AG09319 (cell line): ENCODE results near the gene DDB1.

Source experiments
- DNase-seq: peaks from one replicate; pipeline ENCODE4 v3.0.0-alpha.2; 2010; ENCODE audit warnings: low read depth; ENCODE audit errors: extremely low read depth
- CTCF ChIP-seq: IDR thresholded peaks from 2 replicates; pipeline ENCODE4 v1.5.1; 2011; ENCODE audit warnings: low read depth, mild to moderate bottlenecking, inconsistent platforms, low read length, moderate library complexity

DDB1 gene

GRCh38 chr11:61354208-61354607, 21.3 kb upstream of the DDB1 start:
- TF ChIP-seq CTCF: no peak
- no peak for DNase-seq

- TF ChIP-seq CTCF: no peak
- no peak for DNase-seq
These were observed 20.5 kb upstream of the DDB1 start for GRCh38 chr11:61353131-61354067.

GRCh38 chr11:61352038-61352437, 19.1 kb upstream of the DDB1 start:
- TF ChIP-seq CTCF: no peak
- no peak for DNase-seq

GRCh38 chr11:61350803-61351202, 17.9 kb upstream of the DDB1 start:
- DNase-seq: no peak
- no peak for TF ChIP-seq CTCF

GRCh38 chr11:61350336-61350735, 17.4 kb upstream of the DDB1 start:
- no peak for TF ChIP-seq CTCF
- DNase-seq: no peak

- TF ChIP-seq CTCF: no peak
- no peak for DNase-seq
These were observed 17.0 kb upstream of the DDB1 start for GRCh38 chr11:61349916-61350315.

- DNase-seq: no peak
- no peak for TF ChIP-seq CTCF
These were observed 16.4 kb upstream of the DDB1 start for GRCh38 chr11:61349189-61349751.
